KMS-11 (cell line): ENCODE results near the gene SNX10.
A peak's percentile ranks its signal among the peaks of the same experiment; 100 is the strongest.

Experiments used
- H2AFZ ChIP-seq: fragments of 200-600 bp; sonication (generic); 2 replicates; pipeline ENCODE4 v1.6.1; 2016; ENCODE audit warnings: antibody characterized with exemption, mixed run types, low read depth
- H3K27ac ChIP-seq: fragments of 200-600 bp; sonication (generic); 2 replicates; pipeline ENCODE4 v1.6.1; 2016; ENCODE audit warnings: mild to moderate bottlenecking, mixed run types
- H3K27me3 ChIP-seq: fragments of 200-600 bp; sonication (generic); 2 replicates; pipeline ENCODE4 v1.6.1; 2017; ENCODE audit warnings: mild to moderate bottlenecking, low read depth, mixed run types, moderate library complexity; ENCODE audit not compliant: insufficient read depth
- H3K36me3 ChIP-seq: fragments of 200-600 bp; sonication (generic); 2 replicates; pipeline ENCODE4 v1.6.1; 2017; ENCODE audit warnings: mild to moderate bottlenecking, mixed run types; ENCODE audit not compliant: insufficient read depth
- H3K4me1 ChIP-seq: fragments of 200-600 bp; sonication (generic); 2 replicates; pipeline ENCODE4 v1.6.1; 2016; ENCODE audit warnings: mild to moderate bottlenecking, low read depth, mixed run types; ENCODE audit not compliant: poor library complexity, severe bottlenecking
- H3K4me2 ChIP-seq: fragments of 200-600 bp; sonication (generic); 2 replicates; pipeline ENCODE4 v1.7.0; 2016; ENCODE audit warnings: mild to moderate bottlenecking, mixed run types
- H3K4me3 ChIP-seq: fragments of 200-600 bp; sonication (generic); IDR thresholded peaks from 2 replicates; pipeline ENCODE4 v1.6.1; 2017; ENCODE audit warnings: low read depth, low read length, mixed read lengths; ENCODE audit not compliant: insufficient read depth
- H3K79me2 ChIP-seq: fragments of 200-600 bp; sonication (generic); 2 replicates; pipeline ENCODE4 v1.6.1; 2016; ENCODE audit warnings: low read depth, mixed run types; ENCODE audit not compliant: insufficient read depth
- H3K9ac ChIP-seq: fragments of 200-600 bp; sonication (generic); 2 replicates; pipeline ENCODE4 v1.6.1; 2016; ENCODE audit warnings: mild to moderate bottlenecking, mixed run types
- H4K20me1 ChIP-seq: fragments of 200-600 bp; sonication (generic); 2 replicates; pipeline ENCODE4 v1.6.1; 2016; ENCODE audit warnings: mild to moderate bottlenecking, mixed run types; ENCODE audit not compliant: insufficient read depth
- TF ChIP-seq, protein P1 (sequence below): fragments of 200-600 bp; sonication (generic); conservative IDR thresholded peaks from 2 replicates; pipeline ENCODE4 v1.6.1; 2017; ENCODE audit warnings: low read depth, mild to moderate bottlenecking, antibody characterized with exemption, low read length, moderate library complexity, mixed read lengths

SNX10 gene

GRCh38 chr7:26265499-26266075 is 26.1 kb upstream of the SNX10 start:
- Histone ChIP-seq H3K4me1 (no peaks in the 10 kb centered on the region), H3K9ac (no peak overlapping the region), H3K4me3 (no peak overlapping the region), H3K27me3 (no peaks in the 10 kb centered on the region), H4K20me1 (no peaks in the 10 kb centered on the region), H2AFZ (no peak overlapping the region), H3K4me2 (no peak overlapping the region), H3K27ac (no peak overlapping the region), H3K36me3 (no peaks in the 10 kb centered on the region), H3K79me2 (no peaks in the 10 kb centered on the region)
- TF ChIP-seq, protein P1, sequence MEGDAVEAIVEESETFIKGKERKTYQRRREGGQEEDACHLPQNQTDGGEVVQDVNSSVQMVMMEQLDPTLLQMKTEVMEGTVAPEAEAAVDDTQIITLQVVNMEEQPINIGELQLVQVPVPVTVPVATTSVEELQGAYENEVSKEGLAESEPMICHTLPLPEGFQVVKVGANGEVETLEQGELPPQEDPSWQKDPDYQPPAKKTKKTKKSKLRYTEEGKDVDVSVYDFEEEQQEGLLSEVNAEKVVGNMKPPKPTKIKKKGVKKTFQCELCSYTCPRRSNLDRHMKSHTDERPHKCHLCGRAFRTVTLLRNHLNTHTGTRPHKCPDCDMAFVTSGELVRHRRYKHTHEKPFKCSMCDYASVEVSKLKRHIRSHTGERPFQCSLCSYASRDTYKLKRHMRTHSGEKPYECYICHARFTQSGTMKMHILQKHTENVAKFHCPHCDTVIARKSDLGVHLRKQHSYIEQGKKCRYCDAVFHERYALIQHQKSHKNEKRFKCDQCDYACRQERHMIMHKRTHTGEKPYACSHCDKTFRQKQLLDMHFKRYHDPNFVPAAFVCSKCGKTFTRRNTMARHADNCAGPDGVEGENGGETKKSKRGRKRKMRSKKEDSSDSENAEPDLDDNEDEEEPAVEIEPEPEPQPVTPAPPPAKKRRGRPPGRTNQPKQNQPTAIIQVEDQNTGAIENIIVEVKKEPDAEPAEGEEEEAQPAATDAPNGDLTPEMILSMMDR: no peak

DNA sequence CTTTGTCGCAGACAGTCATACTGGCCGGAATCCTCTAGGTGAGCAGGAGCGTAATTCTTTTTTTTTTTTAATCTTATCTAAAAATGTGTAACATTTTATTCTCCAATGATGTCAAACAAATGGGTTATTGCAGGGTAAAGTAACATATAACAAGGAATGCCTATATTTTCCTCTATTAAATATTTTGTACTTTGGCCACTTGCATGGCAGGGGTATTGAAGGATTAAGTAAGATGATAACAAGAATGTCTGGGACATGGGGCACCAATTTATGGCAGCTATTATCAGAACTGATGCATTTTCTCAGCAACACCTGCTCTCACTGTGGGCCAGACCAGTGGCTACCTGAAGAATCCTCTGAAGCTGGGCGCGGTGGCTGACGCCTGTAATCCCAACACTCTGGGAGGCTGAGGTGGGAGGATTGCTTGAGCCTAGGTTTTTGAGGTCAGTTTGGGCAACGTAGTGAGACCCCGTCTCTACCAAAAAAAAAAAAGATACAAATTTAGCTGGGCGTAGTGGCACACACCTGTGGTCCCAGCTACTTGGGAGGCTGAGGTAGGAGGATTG is 24.0 kb upstream of the SNX10 start:
- Histone ChIP-seq H3K4me1 (no peaks in the 10 kb centered on the region), H4K20me1 (no peaks in the 10 kb centered on the region), H2AFZ (no peak overlapping the region), H3K79me2 (no peaks in the 10 kb centered on the region), H3K27me3 (no peaks in the 10 kb centered on the region), H3K4me3 (no peak overlapping the region), H3K27ac (no peak overlapping the region), H3K36me3 (no peaks in the 10 kb centered on the region), H3K9ac (no peak overlapping the region), H3K4me2 (no peak overlapping the region)
- TF ChIP-seq, protein P1: no peak

- H3K27me3 ChIP-seq: no peaks in the 10 kb centered on the region
- peaks cover 12% of the 10 kb centered on the region for H3K4me1 ChIP-seq
- no peak overlapping the region for H3K27ac ChIP-seq
- H2AFZ ChIP-seq: no peak overlapping the region
- no peak overlapping the region for H3K9ac ChIP-seq
- no peaks in the 10 kb centered on the region for H4K20me1 ChIP-seq
- H3K4me3 ChIP-seq: no peak overlapping the region
- TF ChIP-seq, protein P1: no peak
- H3K36me3 ChIP-seq: no peaks in the 10 kb centered on the region
- H3K79me2 ChIP-seq: no peaks in the 10 kb centered on the region
- no peak overlapping the region for H3K4me2 ChIP-seq
Observed at GRCh38 chr7:26275213-26275612, 16.4 kb upstream of the SNX10 start.

- H3K79me2 ChIP-seq: no peaks in the 10 kb centered on the region
- H3K27ac ChIP-seq: no peak overlapping the region
- H3K36me3 ChIP-seq: no peaks in the 10 kb centered on the region
- no peaks in the 10 kb centered on the region for H4K20me1 ChIP-seq
- TF ChIP-seq, protein P1: peak; percentile 26; the same call in 1 of the 2 replicates
- no peak overlapping the region for H3K4me2 ChIP-seq
- H2AFZ ChIP-seq: no peak overlapping the region
- no peak overlapping the region for H3K9ac ChIP-seq
- H3K27me3 ChIP-seq: no peaks in the 10 kb centered on the region
- no peak overlapping the region for H3K4me3 ChIP-seq
- H3K4me1 ChIP-seq: peaks cover 12% of the 10 kb centered on the region
Observed at GRCh38 chr7:26278770-26279169, 12.9 kb upstream of the SNX10 start.
